ENCODE results near the gene KCNJ12.

The KCNJ12 gene

DNA sequence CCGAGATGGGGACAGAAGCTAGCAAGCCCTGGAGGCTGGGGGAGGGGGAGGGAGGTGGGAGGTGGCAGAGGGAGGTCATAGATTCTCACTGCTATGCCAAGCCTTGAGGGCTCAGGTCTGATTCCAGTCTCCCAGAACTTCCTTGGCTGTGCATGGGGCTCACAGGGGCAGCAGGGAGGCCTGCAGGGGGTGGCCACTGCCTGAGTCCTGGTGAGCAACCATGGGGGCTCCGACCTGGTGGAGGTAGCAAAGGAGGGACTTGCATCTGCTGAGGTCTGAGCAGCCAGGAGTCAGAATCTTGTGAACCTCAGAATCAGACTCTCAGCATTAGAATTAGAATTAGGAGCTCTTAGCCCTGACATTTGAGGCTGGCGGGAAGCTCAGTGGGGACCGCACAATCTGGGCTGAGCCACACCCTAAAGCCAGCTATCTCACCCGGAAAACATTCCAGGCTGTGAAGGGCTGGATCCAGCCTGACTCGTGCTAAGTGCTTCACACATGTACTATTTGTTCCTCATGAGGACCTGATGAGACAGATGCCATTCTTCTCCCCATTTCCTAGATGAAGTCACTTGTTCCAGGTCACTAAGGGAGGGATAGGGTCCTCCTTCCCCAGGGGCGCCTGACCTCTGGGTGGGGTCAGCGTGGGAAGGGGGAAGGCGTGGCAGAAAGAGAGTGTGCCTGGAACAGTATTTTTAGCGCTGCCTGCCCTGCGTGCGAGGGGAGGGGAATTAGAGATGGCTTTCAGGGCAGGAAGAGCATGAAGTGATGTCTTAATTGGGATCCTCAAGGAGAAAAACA is 17.3 kb upstream of the KCNJ12 start:
- Histone ChIP-seq H3K27ac (ENCODE audit: extremely low read depth, low read depth, low read length) (no peak overlapping the region), H3K4me1 (ENCODE audit: control insufficient read depth, insufficient read depth, low read length) (peaks cover 4% of the 10 kb centered on the region; the same call in 1 of the 2 replicates), H3K36me3 (ENCODE audit: control insufficient read depth in 2 of 2, insufficient read depth in 1 of 2, low read length in 2 of 2) (no peaks in the 10 kb centered on the region), H3K4me3 (ENCODE audit: low read depth, low read length) (no peak overlapping the region), H3K9me3 (ENCODE audit: control insufficient read depth, insufficient read depth, low read depth, low read length) (no peaks in the 10 kb centered on the region)
- ChIA-PET CTCF (interaction anchor here (1.6 kb wide), 1 partner anchor 16 kb away, joined by 4 read pairs; no protein-coding TSS in a partner anchor), POLR2A (interaction anchor here (0.7 kb wide), 1 partner anchor 125 kb away, joined by 8 read pairs; no protein-coding TSS in a partner anchor)
- TF ChIP-seq ZNF521 (tag by site-specific recombination; IDR thresholded peaks at IDR 0.05) (no peak), ZNF558 (tag by site-specific recombination; IDR thresholded peaks at IDR 0.05) (no peak), ZBTB7A (tag by site-specific recombination; IDR thresholded peaks at IDR 0.05; ENCODE audit: low read depth) (no peak), ZFHX2 (tag by site-specific recombination; conservative IDR thresholded peaks at IDR 0.05) (no peak), PRDM1 (tag by site-specific recombination; IDR thresholded peaks at IDR 0.05) (no peak), ZXDB (tag by site-specific recombination; IDR thresholded peaks at IDR 0.05) (no peak), ZBTB8A (tag by site-specific recombination; IDR thresholded peaks at IDR 0.05) (peak; percentile 43), OVOL3 (tag by site-specific recombination; IDR thresholded peaks at IDR 0.05) (no peak), ZNF132 (tag by site-specific recombination; IDR thresholded peaks at IDR 0.05; ENCODE audit: borderline replicate concordance) (no peak), ZNF169 (tag by site-specific recombination; IDR thresholded peaks at IDR 0.05) (no peak), ZNF133 (tag by site-specific recombination; IDR thresholded peaks at IDR 0.05) (no peak), ZNF292 (tag by site-specific recombination; IDR thresholded peaks at IDR 0.05; ENCODE audit: borderline replicate concordance, low read depth) (no peak), ZSCAN23 (tag by site-specific recombination; IDR thresholded peaks at IDR 0.05) (no peak), ZNF146 (tag by site-specific recombination; IDR thresholded peaks at IDR 0.05) (no peak), KLF1 (tag by site-specific recombination; IDR thresholded peaks at IDR 0.05) (peak; percentile 64), ZNF768 (tag by site-specific recombination; IDR thresholded peaks at IDR 0.05) (no peak), ZNF48 (tag by site-specific recombination; IDR thresholded peaks at IDR 0.05) (no peak), ZNF302 (tag by site-specific recombination; IDR thresholded peaks at IDR 0.05; ENCODE audit: low read depth) (no peak), ZNF747 (tag by site-specific recombination; IDR thresholded peaks at IDR 0.05) (no peak), ZNF121 (tag by site-specific recombination; IDR thresholded peaks at IDR 0.05) (no peak), ZSCAN16 (tag by site-specific recombination; IDR thresholded peaks at IDR 0.05) (no peak), GLIS1 (tag by site-specific recombination; IDR thresholded peaks at IDR 0.05) (peak; percentile 88), KLF16 (tag by site-specific recombination; IDR thresholded peaks at IDR 0.05) (no peak), ZNF548 (tag by site-specific recombination; IDR thresholded peaks at IDR 0.05) (no peak)
- TF ChIP-seq, protein P1, sequence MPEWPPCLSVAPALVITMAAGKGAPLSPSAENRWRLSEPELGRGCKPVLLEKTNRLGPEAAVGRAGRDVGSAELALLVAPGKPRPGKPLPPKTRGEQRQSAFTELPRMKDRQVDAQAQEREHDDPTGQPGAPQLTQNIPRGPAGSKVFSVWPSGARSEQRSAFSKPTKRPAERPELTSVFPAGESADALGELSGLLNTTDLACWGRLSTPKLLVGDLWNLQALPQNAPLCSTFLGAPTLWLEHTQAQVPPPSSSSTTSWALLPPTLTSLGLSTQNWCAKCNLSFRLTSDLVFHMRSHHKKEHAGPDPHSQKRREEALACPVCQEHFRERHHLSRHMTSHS (tag by site-specific recombination; IDR thresholded peaks at IDR 0.05), result no peak
- TF ChIP-seq, protein P2, sequence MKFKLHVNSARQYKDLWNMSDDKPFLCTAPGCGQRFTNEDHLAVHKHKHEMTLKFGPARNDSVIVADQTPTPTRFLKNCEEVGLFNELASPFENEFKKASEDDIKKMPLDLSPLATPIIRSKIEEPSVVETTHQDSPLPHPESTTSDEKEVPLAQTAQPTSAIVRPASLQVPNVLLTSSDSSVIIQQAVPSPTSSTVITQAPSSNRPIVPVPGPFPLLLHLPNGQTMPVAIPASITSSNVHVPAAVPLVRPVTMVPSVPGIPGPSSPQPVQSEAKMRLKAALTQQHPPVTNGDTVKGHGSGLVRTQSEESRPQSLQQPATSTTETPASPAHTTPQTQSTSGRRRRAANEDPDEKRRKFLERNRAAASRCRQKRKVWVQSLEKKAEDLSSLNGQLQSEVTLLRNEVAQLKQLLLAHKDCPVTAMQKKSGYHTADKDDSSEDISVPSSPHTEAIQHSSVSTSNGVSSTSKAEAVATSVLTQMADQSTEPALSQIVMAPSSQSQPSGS (tag by site-specific recombination; IDR thresholded peaks at IDR 0.05; ENCODE audit: low read depth), result no peak
- TF ChIP-seq, protein P3, sequence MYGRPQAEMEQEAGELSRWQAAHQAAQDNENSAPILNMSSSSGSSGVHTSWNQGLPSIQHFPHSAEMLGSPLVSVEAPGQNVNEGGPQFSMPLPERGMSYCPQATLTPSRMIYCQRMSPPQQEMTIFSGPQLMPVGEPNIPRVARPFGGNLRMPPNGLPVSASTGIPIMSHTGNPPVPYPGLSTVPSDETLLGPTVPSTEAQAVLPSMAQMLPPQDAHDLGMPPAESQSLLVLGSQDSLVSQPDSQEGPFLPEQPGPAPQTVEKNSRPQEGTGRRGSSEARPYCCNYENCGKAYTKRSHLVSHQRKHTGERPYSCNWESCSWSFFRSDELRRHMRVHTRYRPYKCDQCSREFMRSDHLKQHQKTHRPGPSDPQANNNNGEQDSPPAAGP (tag by site-specific recombination; IDR thresholded peaks at IDR 0.05), result peak; percentile 100
- TF ChIP-seq, protein P4, sequence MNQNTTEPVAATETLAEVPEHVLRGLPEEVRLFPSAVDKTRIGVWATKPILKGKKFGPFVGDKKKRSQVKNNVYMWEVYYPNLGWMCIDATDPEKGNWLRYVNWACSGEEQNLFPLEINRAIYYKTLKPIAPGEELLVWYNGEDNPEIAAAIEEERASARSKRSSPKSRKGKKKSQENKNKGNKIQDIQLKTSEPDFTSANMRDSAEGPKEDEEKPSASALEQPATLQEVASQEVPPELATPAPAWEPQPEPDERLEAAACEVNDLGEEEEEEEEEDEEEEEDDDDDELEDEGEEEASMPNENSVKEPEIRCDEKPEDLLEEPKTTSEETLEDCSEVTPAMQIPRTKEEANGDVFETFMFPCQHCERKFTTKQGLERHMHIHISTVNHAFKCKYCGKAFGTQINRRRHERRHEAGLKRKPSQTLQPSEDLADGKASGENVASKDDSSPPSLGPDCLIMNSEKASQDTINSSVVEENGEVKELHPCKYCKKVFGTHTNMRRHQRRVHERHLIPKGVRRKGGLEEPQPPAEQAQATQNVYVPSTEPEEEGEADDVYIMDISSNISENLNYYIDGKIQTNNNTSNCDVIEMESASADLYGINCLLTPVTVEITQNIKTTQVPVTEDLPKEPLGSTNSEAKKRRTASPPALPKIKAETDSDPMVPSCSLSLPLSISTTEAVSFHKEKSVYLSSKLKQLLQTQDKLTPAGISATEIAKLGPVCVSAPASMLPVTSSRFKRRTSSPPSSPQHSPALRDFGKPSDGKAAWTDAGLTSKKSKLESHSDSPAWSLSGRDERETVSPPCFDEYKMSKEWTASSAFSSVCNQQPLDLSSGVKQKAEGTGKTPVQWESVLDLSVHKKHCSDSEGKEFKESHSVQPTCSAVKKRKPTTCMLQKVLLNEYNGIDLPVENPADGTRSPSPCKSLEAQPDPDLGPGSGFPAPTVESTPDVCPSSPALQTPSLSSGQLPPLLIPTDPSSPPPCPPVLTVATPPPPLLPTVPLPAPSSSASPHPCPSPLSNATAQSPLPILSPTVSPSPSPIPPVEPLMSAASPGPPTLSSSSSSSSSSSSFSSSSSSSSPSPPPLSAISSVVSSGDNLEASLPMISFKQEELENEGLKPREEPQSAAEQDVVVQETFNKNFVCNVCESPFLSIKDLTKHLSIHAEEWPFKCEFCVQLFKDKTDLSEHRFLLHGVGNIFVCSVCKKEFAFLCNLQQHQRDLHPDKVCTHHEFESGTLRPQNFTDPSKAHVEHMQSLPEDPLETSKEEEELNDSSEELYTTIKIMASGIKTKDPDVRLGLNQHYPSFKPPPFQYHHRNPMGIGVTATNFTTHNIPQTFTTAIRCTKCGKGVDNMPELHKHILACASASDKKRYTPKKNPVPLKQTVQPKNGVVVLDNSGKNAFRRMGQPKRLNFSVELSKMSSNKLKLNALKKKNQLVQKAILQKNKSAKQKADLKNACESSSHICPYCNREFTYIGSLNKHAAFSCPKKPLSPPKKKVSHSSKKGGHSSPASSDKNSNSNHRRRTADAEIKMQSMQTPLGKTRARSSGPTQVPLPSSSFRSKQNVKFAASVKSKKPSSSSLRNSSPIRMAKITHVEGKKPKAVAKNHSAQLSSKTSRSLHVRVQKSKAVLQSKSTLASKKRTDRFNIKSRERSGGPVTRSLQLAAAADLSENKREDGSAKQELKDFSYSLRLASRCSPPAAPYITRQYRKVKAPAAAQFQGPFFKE (tag by site-specific recombination; IDR thresholded peaks at IDR 0.05; ENCODE audit: borderline replicate concordance), result no peak
- TF ChIP-seq, protein P5, sequence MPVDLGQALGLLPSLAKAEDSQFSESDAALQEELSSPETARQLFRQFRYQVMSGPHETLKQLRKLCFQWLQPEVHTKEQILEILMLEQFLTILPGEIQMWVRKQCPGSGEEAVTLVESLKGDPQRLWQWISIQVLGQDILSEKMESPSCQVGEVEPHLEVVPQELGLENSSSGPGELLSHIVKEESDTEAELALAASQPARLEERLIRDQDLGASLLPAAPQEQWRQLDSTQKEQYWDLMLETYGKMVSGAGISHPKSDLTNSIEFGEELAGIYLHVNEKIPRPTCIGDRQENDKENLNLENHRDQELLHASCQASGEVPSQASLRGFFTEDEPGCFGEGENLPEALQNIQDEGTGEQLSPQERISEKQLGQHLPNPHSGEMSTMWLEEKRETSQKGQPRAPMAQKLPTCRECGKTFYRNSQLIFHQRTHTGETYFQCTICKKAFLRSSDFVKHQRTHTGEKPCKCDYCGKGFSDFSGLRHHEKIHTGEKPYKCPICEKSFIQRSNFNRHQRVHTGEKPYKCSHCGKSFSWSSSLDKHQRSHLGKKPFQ (tag by site-specific recombination; IDR thresholded peaks at IDR 0.05), result no peak
